B cell (primary cell): ENCODE measurements around the gene LRCH1.

Source experiments
- EZH2 ChIP-seq: IDR thresholded peaks from 2 replicates; pipeline ENCODE4 v1.6.1; 2012; ENCODE audit warnings: borderline replicate concordance, low read depth, mild to moderate bottlenecking, moderate library complexity, low read length; ENCODE audit not compliant: insufficient read depth, poor library complexity, severe bottlenecking
- TF ChIP-seq, protein P1 (sequence below): fragments of 200-600 bp; IDR thresholded peaks from one replicate; pipeline ENCODE4 v1.8.0; 2022; ENCODE audit warnings: antibody characterized with exemption, mild to moderate bottlenecking

DNA sequence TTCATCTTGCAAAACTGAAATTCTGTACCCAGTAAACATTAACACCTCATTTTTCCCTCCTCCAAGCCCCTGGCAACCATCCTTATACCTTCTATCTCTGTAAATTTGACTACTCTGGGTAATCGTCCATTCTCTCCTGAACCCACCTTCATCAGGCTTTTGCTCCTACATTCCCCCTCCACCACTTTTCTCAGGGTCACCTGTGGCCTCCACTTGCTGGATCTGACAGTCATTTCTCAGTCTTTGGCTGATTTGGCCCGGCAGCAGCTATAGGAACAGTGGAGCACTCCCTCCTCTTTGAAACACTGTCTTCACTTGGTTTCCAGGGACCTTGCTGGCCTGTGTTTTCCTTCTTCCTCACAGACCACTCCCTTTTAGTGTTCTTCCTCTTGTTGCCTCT lies 83.5 kb downstream of the LRCH1 start:
- TF ChIP-seq EZH2: no peak
- TF ChIP-seq, protein P1, sequence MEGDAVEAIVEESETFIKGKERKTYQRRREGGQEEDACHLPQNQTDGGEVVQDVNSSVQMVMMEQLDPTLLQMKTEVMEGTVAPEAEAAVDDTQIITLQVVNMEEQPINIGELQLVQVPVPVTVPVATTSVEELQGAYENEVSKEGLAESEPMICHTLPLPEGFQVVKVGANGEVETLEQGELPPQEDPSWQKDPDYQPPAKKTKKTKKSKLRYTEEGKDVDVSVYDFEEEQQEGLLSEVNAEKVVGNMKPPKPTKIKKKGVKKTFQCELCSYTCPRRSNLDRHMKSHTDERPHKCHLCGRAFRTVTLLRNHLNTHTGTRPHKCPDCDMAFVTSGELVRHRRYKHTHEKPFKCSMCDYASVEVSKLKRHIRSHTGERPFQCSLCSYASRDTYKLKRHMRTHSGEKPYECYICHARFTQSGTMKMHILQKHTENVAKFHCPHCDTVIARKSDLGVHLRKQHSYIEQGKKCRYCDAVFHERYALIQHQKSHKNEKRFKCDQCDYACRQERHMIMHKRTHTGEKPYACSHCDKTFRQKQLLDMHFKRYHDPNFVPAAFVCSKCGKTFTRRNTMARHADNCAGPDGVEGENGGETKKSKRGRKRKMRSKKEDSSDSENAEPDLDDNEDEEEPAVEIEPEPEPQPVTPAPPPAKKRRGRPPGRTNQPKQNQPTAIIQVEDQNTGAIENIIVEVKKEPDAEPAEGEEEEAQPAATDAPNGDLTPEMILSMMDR: no peak
